Measurements from ENCODE around the gene SFMBT1.

DNA sequence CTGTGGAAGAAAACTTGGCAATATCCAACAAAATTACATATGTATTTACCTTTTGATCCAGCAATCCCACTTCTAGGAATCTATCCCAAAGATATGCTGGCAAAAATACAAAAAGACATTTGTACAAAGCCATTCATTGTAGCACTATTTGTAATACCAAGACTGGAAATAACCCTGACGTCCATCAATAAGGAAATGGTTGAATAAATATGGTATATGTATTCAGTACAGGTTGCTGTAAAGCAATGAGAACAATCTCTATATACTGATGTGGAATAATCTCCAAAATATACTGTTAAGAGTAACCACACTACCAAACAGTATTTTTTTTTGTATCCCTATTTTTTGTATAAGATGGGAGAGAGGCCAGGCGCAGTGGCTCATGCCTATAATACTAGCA is 83.7 kb downstream of the SFMBT1 start:
- TF ChIP-seq POLR2A (IDR thresholded peaks at IDR 0.05; ENCODE audit: borderline replicate concordance, extremely low read depth, insufficient read depth, insufficient read length) (no peak), MAX (IDR thresholded peaks at IDR 0.05) (no peak), RAD21 (IDR thresholded peaks at IDR 0.05; ENCODE audit: low read depth) (no peak), ELF1 (IDR thresholded peaks at IDR 0.05; ENCODE audit: borderline replicate concordance, low read depth) (no peak), CTCF (IDR thresholded peaks at IDR 0.05 in 2 of 3, conservative IDR thresholded peaks at IDR 0.05 in 1 of 3; ENCODE audit: borderline replicate concordance in 1 of 3, insufficient read depth in 1 of 3, low read depth in 2 of 3, low read length in 2 of 3) (no peak), YY1 (IDR thresholded peaks at IDR 0.05; ENCODE audit: extremely low read depth, insufficient replicate concordance, low read depth, low read length) (no peak), EZH2 (IDR thresholded peaks at IDR 0.05) (no peak), EZH2phosphoT487 (IDR thresholded peaks at IDR 0.05; ENCODE audit: borderline replicate concordance) (no peak), EGR1 (IDR thresholded peaks at IDR 0.05; ENCODE audit: low read depth) (no peak)
- TF ChIP-seq, protein P1, sequence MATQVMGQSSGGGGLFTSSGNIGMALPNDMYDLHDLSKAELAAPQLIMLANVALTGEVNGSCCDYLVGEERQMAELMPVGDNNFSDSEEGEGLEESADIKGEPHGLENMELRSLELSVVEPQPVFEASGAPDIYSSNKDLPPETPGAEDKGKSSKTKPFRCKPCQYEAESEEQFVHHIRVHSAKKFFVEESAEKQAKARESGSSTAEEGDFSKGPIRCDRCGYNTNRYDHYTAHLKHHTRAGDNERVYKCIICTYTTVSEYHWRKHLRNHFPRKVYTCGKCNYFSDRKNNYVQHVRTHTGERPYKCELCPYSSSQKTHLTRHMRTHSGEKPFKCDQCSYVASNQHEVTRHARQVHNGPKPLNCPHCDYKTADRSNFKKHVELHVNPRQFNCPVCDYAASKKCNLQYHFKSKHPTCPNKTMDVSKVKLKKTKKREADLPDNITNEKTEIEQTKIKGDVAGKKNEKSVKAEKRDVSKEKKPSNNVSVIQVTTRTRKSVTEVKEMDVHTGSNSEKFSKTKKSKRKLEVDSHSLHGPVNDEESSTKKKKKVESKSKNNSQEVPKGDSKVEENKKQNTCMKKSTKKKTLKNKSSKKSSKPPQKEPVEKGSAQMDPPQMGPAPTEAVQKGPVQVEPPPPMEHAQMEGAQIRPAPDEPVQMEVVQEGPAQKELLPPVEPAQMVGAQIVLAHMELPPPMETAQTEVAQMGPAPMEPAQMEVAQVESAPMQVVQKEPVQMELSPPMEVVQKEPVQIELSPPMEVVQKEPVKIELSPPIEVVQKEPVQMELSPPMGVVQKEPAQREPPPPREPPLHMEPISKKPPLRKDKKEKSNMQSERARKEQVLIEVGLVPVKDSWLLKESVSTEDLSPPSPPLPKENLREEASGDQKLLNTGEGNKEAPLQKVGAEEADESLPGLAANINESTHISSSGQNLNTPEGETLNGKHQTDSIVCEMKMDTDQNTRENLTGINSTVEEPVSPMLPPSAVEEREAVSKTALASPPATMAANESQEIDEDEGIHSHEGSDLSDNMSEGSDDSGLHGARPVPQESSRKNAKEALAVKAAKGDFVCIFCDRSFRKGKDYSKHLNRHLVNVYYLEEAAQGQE (IDR thresholded peaks at IDR 0.05; ENCODE audit: low read depth), result no peak
